DOHH2 (cell line): ENCODE data around the gene FRG2.
"Not testable (repeated sequence)": the region's sequence is repeated elsewhere in the genome, so short reads cannot be mapped to it uniquely, and the experiment has no call there.

Source experiments
- H3F3A ChIP-seq: fragments of 200-600 bp; sonication (generic), shearing (Covaris generic); 2 replicates; pipeline ENCODE4 v1.6.0; 2016; ENCODE audit warnings: antibody characterized with exemption, mild to moderate bottlenecking; ENCODE audit not compliant: control insufficient read depth, insufficient read depth
- H3K27ac ChIP-seq: fragments of 200-600 bp; sonication (generic); 2 replicates; pipeline ENCODE4 v1.5.1; 2014; ENCODE audit warnings: low read depth, mild to moderate bottlenecking, low read length, moderate library complexity
- H3K27me3 ChIP-seq: fragments of 200-600 bp; sonication (generic); 2 replicates; pipeline ENCODE4 v1.6.1; 2014; ENCODE audit warnings: mild to moderate bottlenecking, low read length, mixed read lengths; ENCODE audit not compliant: control insufficient read depth
- H3K36me3 ChIP-seq: fragments of 200-600 bp; sonication (generic); 2 replicates; pipeline ENCODE4 v1.6.1; 2014; ENCODE audit warnings: mild to moderate bottlenecking, low read length, moderate library complexity, mixed read lengths; ENCODE audit not compliant: control insufficient read depth
- H3K4me1 ChIP-seq: fragments of 200-600 bp; sonication (generic); 2 replicates; pipeline ENCODE4 v1.6.1; 2014; ENCODE audit warnings: mild to moderate bottlenecking, low read length, mixed read lengths; ENCODE audit not compliant: control insufficient read depth
- H3K4me2 ChIP-seq: fragments of 200-600 bp; sonication (generic); 2 replicates; pipeline ENCODE4 v1.6.0; 2014; ENCODE audit warnings: mild to moderate bottlenecking, low read length, moderate library complexity
- H3K4me3 ChIP-seq: fragments of 200-600 bp; sonication (generic); 2 replicates; pipeline ENCODE4 v1.5.1; 2014; ENCODE audit warnings: mild to moderate bottlenecking, low read length, mixed read lengths
- H3K79me2 ChIP-seq: fragments of 200-600 bp; sonication (generic); 2 replicates; pipeline ENCODE4 v1.6.1; 2014; ENCODE audit warnings: mild to moderate bottlenecking, low read length, mixed read lengths; ENCODE audit not compliant: control insufficient read depth
- H3K9me2 ChIP-seq: fragments of 200-600 bp; sonication (generic); replicated peaks from 2 replicates; pipeline ENCODE4 v1.6.1; 2014; ENCODE audit warnings: mild to moderate bottlenecking, low read length, mixed read lengths; ENCODE audit not compliant: control insufficient read depth
- H3K9me3 ChIP-seq: fragments of 200-600 bp; sonication (generic); 2 replicates; pipeline ENCODE4 v1.6.1; 2014; ENCODE audit warnings: antibody characterized with exemption, low read length, mixed read lengths; ENCODE audit not compliant: control insufficient read depth, insufficient read depth
- H4K20me1 ChIP-seq: fragments of 200-600 bp; sonication (generic); 2 replicates; pipeline ENCODE4 v1.6.0; 2014; ENCODE audit warnings: low read depth, mild to moderate bottlenecking, antibody characterized with exemption, low read length, moderate library complexity; ENCODE audit not compliant: control insufficient read depth, insufficient read depth

The FRG2 gene

GRCh38 chr4:190027156-190027555 lies at the start of gene FRG2:
Gene FRG2 (minus strand): TSS chr4:190027256. CDS start chr4:190027204, 52 bp downstream.
- H3K27me3 ChIP-seq, H3K4me1 ChIP-seq, H3K9me2 ChIP-seq, H3K4me2 ChIP-seq, H3F3A ChIP-seq, H3K36me3 ChIP-seq, H4K20me1 ChIP-seq, H3K4me3 ChIP-seq, H3K27ac ChIP-seq, H3K79me2 ChIP-seq, H3K9me3 ChIP-seq: not testable (repeated sequence)

GRCh38 chr4:190068351-190068750 lies 41.3 kb upstream of the FRG2 start:
- H3K27me3 ChIP-seq, H4K20me1 ChIP-seq, H3K4me3 ChIP-seq, H3K79me2 ChIP-seq, H3K4me1 ChIP-seq, H3K9me3 ChIP-seq, H3K4me2 ChIP-seq, H3F3A ChIP-seq, H3K36me3 ChIP-seq, H3K9me2 ChIP-seq, H3K27ac ChIP-seq: not testable (repeated sequence)

- H3K4me2 ChIP-seq, H3K79me2 ChIP-seq, H3F3A ChIP-seq, H3K36me3 ChIP-seq, H3K9me3 ChIP-seq, H3K4me1 ChIP-seq, H3K27ac ChIP-seq, H3K9me2 ChIP-seq, H3K4me3 ChIP-seq, H3K27me3 ChIP-seq, H4K20me1 ChIP-seq: not testable (repeated sequence)
Observed at GRCh38 chr4:190064805-190065204, 37.7 kb upstream of the FRG2 start.

GRCh38 chr4:190064342-190064741 lies 37.3 kb upstream of the FRG2 start, which contains the start of gene DBET:
Gene DBET (plus strand): TSS chr4:190064502.
- not testable (repeated sequence) for H3K27ac ChIP-seq, H3K36me3 ChIP-seq, H3K4me3 ChIP-seq, H3K9me2 ChIP-seq, H3K79me2 ChIP-seq, H3F3A ChIP-seq, H3K4me1 ChIP-seq, H3K9me3 ChIP-seq, H3K4me2 ChIP-seq, H4K20me1 ChIP-seq, H3K27me3 ChIP-seq

- H3K9me2 ChIP-seq, H4K20me1 ChIP-seq, H3F3A ChIP-seq, H3K4me3 ChIP-seq, H3K4me1 ChIP-seq, H3K79me2 ChIP-seq, H3K27me3 ChIP-seq, H3K9me3 ChIP-seq, H3K36me3 ChIP-seq, H3K4me2 ChIP-seq, H3K27ac ChIP-seq: not testable (repeated sequence)
Observed at GRCh38 chr4:190058997-190059396, 31.9 kb upstream of the FRG2 start.

- H3K4me1 ChIP-seq, H3K9me3 ChIP-seq, H3K27ac ChIP-seq, H3K9me2 ChIP-seq, H3K4me2 ChIP-seq, H3K79me2 ChIP-seq, H4K20me1 ChIP-seq, H3F3A ChIP-seq, H3K27me3 ChIP-seq, H3K36me3 ChIP-seq: not testable (repeated sequence)
- peak overlapping the region; percentile 42; the same call in 1 of the 2 replicates for H3K4me3 ChIP-seq
Observed at GRCh38 chr4:190049378-190050239, 22.6 kb upstream of the FRG2 start.

GRCh38 chr4:190047627-190048026 lies 20.6 kb upstream of the FRG2 start:
- not testable (repeated sequence) for H3K79me2 ChIP-seq, H3K9me2 ChIP-seq, H3K27me3 ChIP-seq, H4K20me1 ChIP-seq, H3K9me3 ChIP-seq, H3K27ac ChIP-seq, H3K4me1 ChIP-seq, H3K4me2 ChIP-seq, H3F3A ChIP-seq, H3K36me3 ChIP-seq, H3K4me3 ChIP-seq

- H3K4me2 ChIP-seq, H3K27me3 ChIP-seq, H4K20me1 ChIP-seq, H3K79me2 ChIP-seq, H3K4me1 ChIP-seq, H3K27ac ChIP-seq, H3K9me2 ChIP-seq, H3K36me3 ChIP-seq, H3K4me3 ChIP-seq, H3K9me3 ChIP-seq, H3F3A ChIP-seq: not testable (repeated sequence)
Observed at GRCh38 chr4:190040873-190041272, 13.8 kb upstream of the FRG2 start.
